DOHH2 (cell line): ENCODE results near the gene PEPD.

Source experiments
- CTCF ChIP-seq: fragments of 200-600 bp; sonication (generic); IDR thresholded peaks from one replicate; pipeline ENCODE4 v1.5.1; 2014; ENCODE audit warnings: antibody characterized with exemption, mild to moderate bottlenecking, low read depth, low read length; ENCODE audit not compliant: poor library complexity, severe bottlenecking
- EZH2phosphoT487 ChIP-seq: fragments of 200-600 bp; sonication (generic); IDR thresholded peaks from 2 replicates; pipeline ENCODE4 v1.6.1; 2017; ENCODE audit warnings: borderline replicate concordance, mild to moderate bottlenecking, antibody characterized with exemption, low read length, moderate library complexity, mixed read lengths

- TF ChIP-seq CTCF (no peak), EZH2phosphoT487 (no peak)
Observed at GRCh38 chr19:33441828-33442227, 79.8 kb downstream of the PEPD start.
